Loucy (cell line): ENCODE results near the gene PHF19.

Experiments used
- H2AFZ ChIP-seq: fragments of 200-600 bp; sonication (generic); 2 replicates; pipeline ENCODE4 v1.6.0; 2016; ENCODE audit warnings: antibody characterized with exemption, mild to moderate bottlenecking, low read length, moderate library complexity
- H3F3A ChIP-seq: fragments of 200-600 bp; 2 replicates; pipeline ENCODE4 v1.6.0; 2016; ENCODE audit warnings: antibody characterized with exemption, low read depth, mild to moderate bottlenecking
- H3K27me3 ChIP-seq: fragments of 200-600 bp; sonication (generic); 2 replicates; pipeline ENCODE4 v1.6.1; 2014; ENCODE audit warnings: low read length, mild to moderate bottlenecking; ENCODE audit not compliant: insufficient read depth, poor library complexity, severe bottlenecking
- H3K36me3 ChIP-seq: fragments of 200-600 bp; sonication (generic); 2 replicates; pipeline ENCODE4 v1.6.1; 2016; ENCODE audit warnings: low read length; ENCODE audit not compliant: insufficient read depth
- H3K4me1 ChIP-seq: fragments of 200-600 bp; sonication (generic); 2 replicates; pipeline ENCODE4 v1.5.1; 2014; ENCODE audit warnings: low read length, mild to moderate bottlenecking; ENCODE audit not compliant: insufficient read depth, poor library complexity, severe bottlenecking
- H3K4me2 ChIP-seq: fragments of 200-600 bp; sonication (generic); 2 replicates; pipeline ENCODE4 v1.6.0; 2014; ENCODE audit warnings: antibody characterized with exemption, low read length, low read depth, mild to moderate bottlenecking; ENCODE audit not compliant: poor library complexity, severe bottlenecking
- H3K4me3 ChIP-seq: fragments of 200-600 bp; sonication (generic); 2 replicates; pipeline ENCODE4 v1.5.1; 2014; ENCODE audit warnings: low read length, mild to moderate bottlenecking, mixed read lengths; ENCODE audit not compliant: poor library complexity, severe bottlenecking
- H3K79me2 ChIP-seq: fragments of 200-600 bp; sonication (generic); 2 replicates; pipeline ENCODE4 v1.6.1; 2014; ENCODE audit warnings: low read length; ENCODE audit not compliant: insufficient read depth
- H3K9ac ChIP-seq: fragments of 200-600 bp; sonication (generic); 2 replicates; pipeline ENCODE4 v1.6.0; 2014; ENCODE audit warnings: mild to moderate bottlenecking, low read depth, low read length, moderate library complexity; ENCODE audit not compliant: poor library complexity, severe bottlenecking
- H3K9me2 ChIP-seq: fragments of 200-600 bp; sonication (generic); replicated peaks from 2 replicates; pipeline ENCODE4 v1.6.1; 2016; ENCODE audit warnings: low read depth, low read length, mixed read lengths
- H3K9me3 ChIP-seq: fragments of 200-600 bp; sonication (generic); 2 replicates; pipeline ENCODE4 v1.6.1; 2014; ENCODE audit warnings: mild to moderate bottlenecking, antibody characterized with exemption, low read length, low read depth; ENCODE audit not compliant: insufficient read depth
- H4K20me1 ChIP-seq: fragments of 200-600 bp; sonication (generic); 2 replicates; pipeline ENCODE4 v1.6.0; 2014; ENCODE audit warnings: antibody characterized with exemption, low read length, mild to moderate bottlenecking; ENCODE audit not compliant: insufficient read depth, poor library complexity, severe bottlenecking
- CTCF ChIP-seq: fragments of 200-600 bp; sonication (generic); conservative IDR thresholded peaks from 2 replicates; pipeline ENCODE4 v1.5.1; 2014; ENCODE audit warnings: mild to moderate bottlenecking, antibody characterized with exemption, low read length
- EZH2phosphoT487 ChIP-seq: fragments of 200-600 bp; IDR thresholded peaks from 2 replicates; pipeline ENCODE4 v1.6.1; 2018; ENCODE audit warnings: antibody characterized with exemption, mild to moderate bottlenecking, moderate library complexity, borderline replicate concordance

PHF19 gene

DNA sequence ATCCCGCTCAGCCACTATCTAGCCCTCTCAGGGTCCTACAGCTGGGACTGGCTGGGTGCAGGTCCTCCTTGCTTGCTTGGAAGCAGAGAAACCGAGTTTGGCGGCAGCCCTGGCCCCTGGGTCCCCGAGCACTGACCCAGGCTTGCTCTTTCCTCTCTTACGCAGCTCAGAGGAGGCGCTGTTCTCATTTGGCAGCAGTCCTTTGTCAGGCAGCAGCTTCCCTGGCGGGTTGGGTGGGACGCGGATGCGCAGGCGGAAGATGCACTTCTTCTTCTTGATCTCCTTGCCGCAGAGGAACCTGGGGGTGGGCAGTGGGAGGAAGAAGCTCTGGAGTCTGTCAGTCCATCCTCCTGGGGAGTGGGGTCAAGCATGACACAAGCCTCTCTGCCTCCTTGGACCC is 14.5 kb downstream of the PHF19 start:
- H2AFZ ChIP-seq: no peak overlapping the region
- no peak overlapping the region for H3K4me2 ChIP-seq
- no peak overlapping the region for H3K4me3 ChIP-seq
- H3K27me3 ChIP-seq: no peaks in the 10 kb centered on the region
- H3K9me3 ChIP-seq: no peaks in the 10 kb centered on the region
- peaks cover 37% of the 10 kb centered on the region; the same call in 1 of the 2 replicates for H3K79me2 ChIP-seq
- H3K4me1 ChIP-seq: peaks cover 6% of the 10 kb centered on the region
- peaks cover 5% of the 10 kb centered on the region for H4K20me1 ChIP-seq
- H3K9me2 ChIP-seq: no peaks in the 10 kb centered on the region
- no peaks in the 10 kb centered on the region for H3F3A ChIP-seq
- peaks cover 96% of the 10 kb centered on the region for H3K36me3 ChIP-seq
- no peak overlapping the region for H3K9ac ChIP-seq
- TF ChIP-seq CTCF (no peak), EZH2phosphoT487 (no peak)

GRCh38 chr9:120861935-120862334 is 15.1 kb downstream of the PHF19 start:
- Histone ChIP-seq H3K4me3 (no peak overlapping the region), H3K9ac (no peak overlapping the region), H3K27me3 (no peaks in the 10 kb centered on the region), H3K36me3 (peaks cover 95% of the 10 kb centered on the region), H3K4me2 (no peak overlapping the region), H4K20me1 (peaks cover 2% of the 10 kb centered on the region), H3K9me3 (no peaks in the 10 kb centered on the region), H3K9me2 (no peaks in the 10 kb centered on the region), H2AFZ (no peak overlapping the region), H3K4me1 (peaks cover 6% of the 10 kb centered on the region), H3K79me2 (peaks cover 32% of the 10 kb centered on the region; the same call in 1 of the 2 replicates), H3F3A (no peaks in the 10 kb centered on the region)
- TF ChIP-seq CTCF (peak; percentile 14; the same call in 1 of the 2 replicates), EZH2phosphoT487 (no peak)

GRCh38 chr9:120860083-120860482 is 16.9 kb downstream of the PHF19 start:
- Histone ChIP-seq H3K9me2 (no peaks in the 10 kb centered on the region), H3K4me1 (no peaks in the 10 kb centered on the region), H3K27me3 (no peaks in the 10 kb centered on the region), H3K9ac (no peak overlapping the region), H4K20me1 (no peaks in the 10 kb centered on the region), H3K4me3 (no peak overlapping the region), H3K36me3 (peaks cover 84% of the 10 kb centered on the region), H3K79me2 (peaks cover 15% of the 10 kb centered on the region; the same call in 1 of the 2 replicates), H3K4me2 (no peak overlapping the region), H2AFZ (no peak overlapping the region), H3K9me3 (no peaks in the 10 kb centered on the region), H3F3A (no peaks in the 10 kb centered on the region)
- TF ChIP-seq EZH2phosphoT487 (no peak), CTCF (no peak)
